ENCODE data around the gene HOXC10.

GRCh38 chr12:53981634-53982565, 3.0 kb upstream of the HOXC10 start:
- TF ChIP-seq ZBTB21 (CRISPR knock-in tag; IDR thresholded peaks at IDR 0.05; ENCODE audit: borderline replicate concordance) (no peak), CTCF (IDR thresholded peaks at IDR 0.05) (no peak)
